DND-41 (cell line): ENCODE measurements around the gene NDUFAF3.

ENCODE experiments used
- ATAC-seq: fragments of 200-7000 bp; cut with Tn5 transposase; 3 replicates; pipeline ENCODE4 v1.9.1; 2021; ENCODE audit warnings: low read depth; ENCODE audit not compliant: insufficient read depth
- DNase-seq: peaks from one replicate; pipeline ENCODE4 v3.0.0-alpha.2; 2020
- H2AFZ ChIP-seq: 2 replicates; pipeline ENCODE4 v1.6.0; 2012; ENCODE audit warnings: low read depth, low read length
- H3K27ac ChIP-seq: 2 replicates; pipeline ENCODE4 v1.5.1; 2012; ENCODE audit warnings: low read length, inconsistent platforms
- H3K27me3 ChIP-seq: fragments of 200-600 bp; sonication (generic); 2 replicates; pipeline ENCODE4 v1.6.0; 2012; ENCODE audit warnings: low read length, mild to moderate bottlenecking, inconsistent platforms; ENCODE audit not compliant: insufficient read depth, poor library complexity
- H3K36me3 ChIP-seq: 2 replicates; pipeline ENCODE4 v1.5.1; 2012; ENCODE audit warnings: low read length, inconsistent platforms; ENCODE audit not compliant: insufficient read depth
- H3K4me1 ChIP-seq: 2 replicates; pipeline ENCODE4 v1.5.1; 2012; ENCODE audit warnings: mild to moderate bottlenecking, low read length; ENCODE audit not compliant: insufficient read depth
- H3K4me2 ChIP-seq: 2 replicates; pipeline ENCODE4 v1.6.0; 2012; ENCODE audit warnings: mild to moderate bottlenecking, moderate library complexity, low read length, inconsistent platforms; ENCODE audit not compliant: insufficient read depth
- H3K4me3 ChIP-seq, 2 experiments: fragments of 200-600 bp in 1 of 2; shearing (Covaris generic) in 1 of 2; 2 replicates each; pipeline ENCODE4 v1.5.1; 2012 to 2016; ENCODE audit warnings: inconsistent platforms in 2 of 2, low read length in 2 of 2, mild to moderate bottlenecking in 2 of 2, low read depth in 1 of 2, moderate library complexity in 1 of 2
- H3K79me2 ChIP-seq: 2 replicates; pipeline ENCODE4 v1.6.0; 2012; ENCODE audit warnings: low read length, inconsistent platforms; ENCODE audit not compliant: insufficient read depth
- H3K9ac ChIP-seq: 2 replicates; pipeline ENCODE4 v1.6.0; 2012; ENCODE audit warnings: low read depth, mild to moderate bottlenecking, inconsistent platforms, low read length, moderate library complexity
- H3K9me3 ChIP-seq: 2 replicates; pipeline ENCODE4 v1.5.1; 2012; ENCODE audit warnings: low read length, moderate library complexity, mild to moderate bottlenecking, inconsistent platforms; ENCODE audit not compliant: insufficient read depth, severe bottlenecking
- H4K20me1 ChIP-seq: 2 replicates; pipeline ENCODE4 v1.6.0; 2012; ENCODE audit warnings: low read length; ENCODE audit not compliant: insufficient read depth
- CTCF ChIP-seq: IDR thresholded peaks from 2 replicates; pipeline ENCODE4 v1.5.1; 2012; ENCODE audit warnings: borderline replicate concordance, low read length, moderate library complexity, mild to moderate bottlenecking; ENCODE audit not compliant: poor library complexity, severe bottlenecking; ENCODE audit errors: extremely low read depth
- EZH2 ChIP-seq: IDR thresholded peaks from 3 replicates; pipeline ENCODE4 v1.6.1; 2012; ENCODE audit warnings: borderline replicate concordance, low read depth, mild to moderate bottlenecking, moderate library complexity, low read length, inconsistent platforms; ENCODE audit not compliant: severe bottlenecking

The NDUFAF3 gene

GRCh38 chr3:49027634-49028033 lies 5.7 kb downstream of the NDUFAF3 start:
- no peak overlapping the region for H2AFZ ChIP-seq
- H3K9ac ChIP-seq, result peak overlapping the region; percentile 87
- H3K4me1 ChIP-seq, result peaks cover 68% of the 10 kb centered on the region
- H3K9me3 ChIP-seq, result no peaks in the 10 kb centered on the region
- H3K4me3 ChIP-seq, result peak overlapping the region in 1 of 2 experiments; percentile 79; a peak in 2 of 4 replicates
- H4K20me1 ChIP-seq, result peaks cover 18% of the 10 kb centered on the region; the same call in 1 of the 2 replicates
- ATAC-seq, result no peak
- peaks cover 65% of the 10 kb centered on the region for H3K79me2 ChIP-seq
- TF ChIP-seq EZH2 (no peak), CTCF (no peak)
- H3K27me3 ChIP-seq, result no peaks in the 10 kb centered on the region
- peaks cover 82% of the 10 kb centered on the region for H3K36me3 ChIP-seq
- DNase-seq, result no peak
- H3K27ac ChIP-seq, result peak overlapping the region; percentile 88
- H3K4me2 ChIP-seq, result peak overlapping the region; percentile 86

DNA sequence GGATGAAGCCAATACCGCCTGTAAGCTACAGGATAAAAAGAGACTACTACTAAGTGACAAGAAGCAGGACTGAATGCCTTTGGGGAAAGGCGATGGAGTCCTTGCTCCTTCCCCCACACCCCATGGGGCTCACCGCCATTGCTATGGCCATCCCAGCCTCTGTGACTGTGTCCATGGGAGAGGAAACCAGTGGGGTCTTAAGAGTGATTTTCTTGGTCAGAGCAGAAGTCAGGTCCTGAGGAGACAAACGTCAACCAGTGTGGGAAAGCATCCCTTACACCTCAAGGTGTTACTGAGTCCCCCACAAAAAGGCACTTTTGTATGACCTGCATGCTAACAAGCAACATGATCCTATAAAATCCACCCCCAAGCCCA lies 6.4 kb downstream of the NDUFAF3 start:
- Histone ChIP-seq H3K9me3 (no peaks in the 10 kb centered on the region), H3K9ac (peak overlapping the region; percentile 87), H3K27ac (peak overlapping the region; percentile 88), H2AFZ (no peak overlapping the region), H4K20me1 (peaks cover 17% of the 10 kb centered on the region; the same call in 1 of the 2 replicates), H3K4me2 (peak overlapping the region; percentile 86), H3K79me2 (peaks cover 59% of the 10 kb centered on the region), H3K4me1 (peaks cover 62% of the 10 kb centered on the region), H3K4me3 (peak overlapping the region; percentile 67 to 79; a peak in 3 of 4 replicates), H3K36me3 (peaks cover 82% of the 10 kb centered on the region), H3K27me3 (no peaks in the 10 kb centered on the region)
- DNase-seq (no peak), ATAC-seq (no peak)
- TF ChIP-seq EZH2, result no peak
- TF ChIP-seq CTCF, result no peak

GRCh38 chr3:49028673-49029562 lies 7.0 kb downstream of the NDUFAF3 start, which contains the start of gene IMPDH2:
Gene IMPDH2, minus strand, starts transcription at chr3:49029398. Its CDS starts 48 bp downstream, at chr3:49029350.
- H3K4me3 ChIP-seq, result peak within 1 kb of the TSS; percentile 67 to 79
- peaks cover 80% of the 10 kb centered on the region for H3K36me3 ChIP-seq
- TF ChIP-seq EZH2 (no peak), CTCF (peak; percentile 34)
- peak; percentile 93 for DNase-seq
- H3K27ac ChIP-seq, result peak within 1 kb of the TSS; percentile 88
- H3K9me3 ChIP-seq, result no peaks in the 10 kb centered on the region
- H2AFZ ChIP-seq, result peak within 1 kb of the TSS; percentile 92
- H3K79me2 ChIP-seq, result peaks cover 53% of the 10 kb centered on the region
- H3K27me3 ChIP-seq, result no peaks in the 10 kb centered on the region
- peak within 1 kb of the TSS; percentile 86 for H3K4me2 ChIP-seq
- peak within 1 kb of the TSS; percentile 87 for H3K9ac ChIP-seq
- H3K4me1 ChIP-seq, result peaks cover 55% of the 10 kb centered on the region
- H4K20me1 ChIP-seq, result peaks cover 17% of the 10 kb centered on the region; the same call in 1 of the 2 replicates
- peak; percentile 86 for ATAC-seq
